Stomach (tissue), 4 donors: ENCODE data around the gene PCNT.

Experiments used
- POLR2A ChIP-seq, 4 donors: fragments of 450-650 bp; IDR thresholded peaks; one replicate each; pipeline ENCODE4 v1.6.1; 2016; ENCODE audit warnings: antibody characterized with exemption in 4 of 4, control low read depth in 2 of 4, mild to moderate bottlenecking in 1 of 4, moderate library complexity in 1 of 4
- TF ChIP-seq, protein P1 (sequence below), 7 experiments: fragments of 450-650 bp in 4 of 7; fragments of 200-600 bp in 3 of 7; sonication (generic) in 3 of 7; IDR thresholded peaks; one replicate each; pipeline ENCODE4 v1.5.1; 2016 to 2019; ENCODE audit warnings: antibody characterized with exemption in 7 of 7, control low read depth in 2 of 7, mild to moderate bottlenecking in 1 of 7

GRCh38 chr21:46457801-46458314 is 133.9 kb downstream of the PCNT start:
- TF ChIP-seq, protein P1, sequence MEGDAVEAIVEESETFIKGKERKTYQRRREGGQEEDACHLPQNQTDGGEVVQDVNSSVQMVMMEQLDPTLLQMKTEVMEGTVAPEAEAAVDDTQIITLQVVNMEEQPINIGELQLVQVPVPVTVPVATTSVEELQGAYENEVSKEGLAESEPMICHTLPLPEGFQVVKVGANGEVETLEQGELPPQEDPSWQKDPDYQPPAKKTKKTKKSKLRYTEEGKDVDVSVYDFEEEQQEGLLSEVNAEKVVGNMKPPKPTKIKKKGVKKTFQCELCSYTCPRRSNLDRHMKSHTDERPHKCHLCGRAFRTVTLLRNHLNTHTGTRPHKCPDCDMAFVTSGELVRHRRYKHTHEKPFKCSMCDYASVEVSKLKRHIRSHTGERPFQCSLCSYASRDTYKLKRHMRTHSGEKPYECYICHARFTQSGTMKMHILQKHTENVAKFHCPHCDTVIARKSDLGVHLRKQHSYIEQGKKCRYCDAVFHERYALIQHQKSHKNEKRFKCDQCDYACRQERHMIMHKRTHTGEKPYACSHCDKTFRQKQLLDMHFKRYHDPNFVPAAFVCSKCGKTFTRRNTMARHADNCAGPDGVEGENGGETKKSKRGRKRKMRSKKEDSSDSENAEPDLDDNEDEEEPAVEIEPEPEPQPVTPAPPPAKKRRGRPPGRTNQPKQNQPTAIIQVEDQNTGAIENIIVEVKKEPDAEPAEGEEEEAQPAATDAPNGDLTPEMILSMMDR (IDR thresholded peaks at IDR 0.05): no peak
- TF ChIP-seq POLR2A (IDR thresholded peaks at IDR 0.05): no peak
